Spleen (tissue), 7 donors: Measurements from ENCODE around the gene IL17RD.

Source experiments
- CTCF ChIP-seq, 11 experiments: fragments of 200-600 bp in 7 of 11; fragments of 450-650 bp in 4 of 11; sonication (generic) in 4 of 11; IDR thresholded peaks in 8 of 11; conservative IDR thresholded peaks in 3 of 11; 1 replicate in 7 of 11; 2 replicates in 4 of 11; pipeline versions ENCODE4 v1.4.0 to v1.8.0; 2016 to 2021; ENCODE audit warnings: antibody characterized with exemption in 11 of 11, inconsistent platforms in 4 of 11, mild to moderate bottlenecking in 1 of 11
- POLR2A ChIP-seq, 3 donors: fragments of 450-650 bp; IDR thresholded peaks; one replicate each; pipeline ENCODE4 v1.5.1; 2017; ENCODE audit warnings: antibody characterized with exemption in 3 of 3, mild to moderate bottlenecking in 1 of 3
- donor health status: DM: no; HTN: no; CAD: no; lungs with moderate emphysema.
- donor health status: DM: no; HTN: no; CAD: no.
- donor health status: DM: no; HTN: no; CAD: no.

GRCh38 chr3:57143886-57144459 lies 21.2 kb downstream of the IL17RD start:
- no peak for TF ChIP-seq POLR2A (IDR thresholded peaks at IDR 0.05)
- no peak for TF ChIP-seq CTCF (IDR thresholded peaks at IDR 0.05 in 8 of 11, conservative IDR thresholded peaks at IDR 0.05 in 3 of 11)
